ENCODE results near the gene CHD2.

DNA sequence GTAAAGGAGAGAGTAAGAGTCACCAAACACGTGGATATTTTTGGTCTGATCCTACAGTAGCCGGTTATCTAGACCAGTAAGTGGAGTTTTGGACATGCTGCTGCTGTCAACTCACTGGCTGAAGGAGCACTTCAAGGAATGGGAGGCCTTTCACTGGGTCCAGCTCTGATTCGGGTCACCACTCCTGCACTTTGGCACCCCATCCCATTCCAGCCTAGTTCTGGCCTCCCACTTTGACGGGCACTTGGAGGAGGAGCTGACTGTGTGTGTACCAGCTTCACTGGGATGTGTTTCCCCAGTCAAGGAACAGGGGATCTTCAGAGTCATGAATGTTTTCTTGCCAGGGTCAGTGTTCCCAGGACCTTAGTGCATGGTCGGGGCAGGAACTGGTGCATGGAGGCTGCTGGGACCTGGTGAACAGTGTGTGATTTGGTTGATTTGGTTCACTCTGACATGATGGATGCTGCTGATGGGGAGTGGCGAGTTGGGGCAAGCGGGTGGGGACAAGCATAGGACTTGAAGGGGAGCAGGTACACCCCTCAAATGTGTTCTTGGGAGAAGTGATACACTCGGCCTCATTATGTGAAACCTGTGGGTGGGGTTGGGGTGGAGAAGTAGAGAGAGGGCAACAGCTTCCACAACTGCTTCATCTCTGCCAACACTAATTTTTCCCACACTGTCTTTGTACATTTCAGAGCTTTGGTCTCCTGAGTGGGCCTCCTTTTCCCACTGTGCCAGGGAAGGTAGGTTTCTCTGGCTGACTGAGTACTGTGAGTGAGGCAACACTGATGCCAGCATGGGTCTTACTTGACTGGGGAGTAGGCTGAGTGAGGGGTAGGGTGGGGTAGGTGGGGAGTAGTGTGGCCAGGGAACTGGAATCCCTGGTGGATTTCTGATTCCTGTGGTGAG lies 124.8 kb downstream of the CHD2 start:
- TF ChIP-seq POLR2AphosphoS5 (IDR thresholded peaks at IDR 0.05; ENCODE audit: low read depth, low read length) (no peak), POLR2A (IDR thresholded peaks at IDR 0.05; ENCODE audit: low read depth, low read length) (no peak), TAF1 (IDR thresholded peaks at IDR 0.05; ENCODE audit: low read depth, low read length) (no peak), SPI1 (IDR thresholded peaks at IDR 0.05; ENCODE audit: low read depth, low read length) (no peak), PAX5 (IDR thresholded peaks at IDR 0.05; ENCODE audit: insufficient read depth, low read length, severe bottlenecking) (no peak), POU2F2 (IDR thresholded peaks at IDR 0.05; ENCODE audit: low read depth, low read length) (no peak)
